Activated T-helper 2 cell treated with anti-CD3 and anti-CD28 coated beads, Interferon-gamma antibody, Interleukin-2, Interleukin-4, amounts not matched to agents 10 μg/mL and 5 μg/mL and 100 μg/mL, durations not matched to agents 14 hours and 24 hours and 36 hours (primary cell): ENCODE data around the gene FAM177B. TPM values are rescaled to one million over a fixed set of nuclear protein-coding genes. Genes with fewer than 3 reads are reported as not detected.
"Not testable (repeated sequence)": the region's sequence is repeated elsewhere in the genome, so short reads cannot be mapped to it uniquely, and the experiment has no call there.

Experiments used
- DNase-seq: peaks from one replicate; pipeline ENCODE4 v3.0.0; 2021; ENCODE audit warnings: low spot score
- H3K27ac Mint-ChIP-seq: one replicate; pipeline ENCODE4 v1.8.0; 2021; ENCODE audit warnings: mixed read lengths
- H3K27me3 Mint-ChIP-seq: one replicate; pipeline ENCODE4 v1.8.0; 2021; ENCODE audit warnings: low read depth, mixed read lengths
- H3K36me3 Mint-ChIP-seq: one replicate; pipeline ENCODE4 v1.8.0; 2021; ENCODE audit warnings: low read depth, mixed read lengths
- H3K4me1 Mint-ChIP-seq: one replicate; pipeline ENCODE4 v1.8.0; 2021; ENCODE audit warnings: low read depth, mixed read lengths
- H3K4me3 Mint-ChIP-seq: one replicate; pipeline ENCODE4 v1.8.0; 2021; ENCODE audit warnings: low read depth, mild to moderate bottlenecking, moderate library complexity, mixed read lengths
- H3K9me3 Mint-ChIP-seq: one replicate; pipeline ENCODE4 v1.8.0; 2021; ENCODE audit warnings: mixed read lengths
- intact Hi-C: fragments of 100-400 bp; cut with micrococcal nuclease; formaldehyde crosslinking; loops from one replicate; pipeline ENCODE4 v1.15.1; 2023
- total RNA-seq: library from RNA; stranded (reverse); gene quantifications from 2 replicates; pipeline ENCODE4 v1.2.3, GENCODE V29; 2022

FAM177B gene
- total RNA-seq, 1 donor from 2014 or later, result not detected

DNA sequence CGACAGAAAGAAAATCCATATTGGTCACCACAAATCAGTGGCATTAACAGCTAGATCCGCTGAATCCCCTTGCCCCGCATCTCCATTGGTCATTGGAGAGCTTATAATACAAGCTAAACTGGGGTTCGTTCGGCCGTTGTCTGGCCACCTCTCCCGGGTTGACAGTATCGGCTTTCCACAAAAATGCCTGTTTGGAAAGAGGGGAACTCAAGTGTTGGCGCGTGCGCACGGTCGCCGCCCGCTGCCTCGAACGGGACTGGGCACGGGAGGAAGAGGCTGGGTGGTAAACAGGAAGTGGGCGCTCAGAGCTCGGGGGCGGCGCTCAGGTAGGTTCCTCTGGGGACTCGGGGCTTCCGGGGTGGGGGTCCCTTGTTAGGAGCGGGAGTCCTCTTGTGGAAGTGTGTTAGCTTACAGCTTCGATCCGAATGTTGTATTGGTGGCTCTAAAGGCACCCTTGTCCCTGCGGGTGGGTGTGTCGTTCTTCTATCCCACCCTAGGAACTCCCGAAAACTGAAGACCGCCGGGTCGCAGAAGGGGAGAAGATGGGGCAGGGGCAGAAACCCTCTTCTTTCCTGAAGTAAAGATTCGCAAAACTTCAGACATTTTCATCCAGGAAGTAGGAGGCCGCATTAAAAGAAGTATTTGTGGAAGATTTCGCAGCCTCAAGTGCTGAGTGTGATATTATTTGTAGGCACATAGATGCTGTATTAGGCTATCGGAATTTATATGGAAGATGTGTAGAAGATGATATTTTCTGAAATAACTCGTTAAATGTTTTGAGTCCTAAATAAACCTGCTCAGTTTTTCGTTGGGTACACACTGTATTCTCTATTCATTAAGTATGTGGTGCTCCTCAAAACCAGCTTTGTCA is 23.7 kb upstream of the FAM177B start:
- peaks cover 30% of the 10 kb centered on the region for H3K4me1 Mint-ChIP-seq

DNA sequence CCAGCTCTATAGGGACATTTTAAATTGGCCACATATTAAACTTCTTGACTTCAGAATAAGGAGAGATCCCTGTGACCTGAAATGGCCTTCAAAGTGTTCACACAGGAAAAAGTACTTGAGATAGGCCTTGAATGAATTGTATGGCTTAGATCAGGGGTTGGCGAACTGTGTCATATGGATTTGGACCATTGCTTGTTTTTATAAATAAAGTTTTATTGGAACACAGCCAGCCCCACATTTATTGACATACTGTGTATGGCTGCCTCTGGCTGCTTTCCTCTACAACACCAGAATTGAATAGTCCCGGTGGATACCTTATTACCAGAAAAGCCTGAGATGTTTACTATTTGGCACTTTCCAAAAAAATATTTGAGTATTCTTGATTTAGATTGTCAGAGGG is 20.6 kb upstream of the FAM177B start:
- H3K4me1 Mint-ChIP-seq, result peaks cover 13% of the 10 kb centered on the region
- H3K4me3 Mint-ChIP-seq, result no peak overlapping the region
- no peak overlapping the region for H3K27ac Mint-ChIP-seq
- no peaks in the 10 kb centered on the region for H3K9me3 Mint-ChIP-seq
- peaks cover 56% of the 10 kb centered on the region for H3K36me3 Mint-ChIP-seq
- intact Hi-C loops, result no loop called here
- no peak for DNase-seq
- H3K27me3 Mint-ChIP-seq, result no peaks in the 10 kb centered on the region

More for the DNA sequence above, 23.7 kb upstream of the FAM177B start:
- H3K9me3 Mint-ChIP-seq, result no peaks in the 10 kb centered on the region
- intact Hi-C loops, result loop anchor here (1.0 to 5.0 kb wide), 4 partner anchors 60 to 184 kb away; partner anchors contain the start of genes MIA3 and TAF1A
- peak overlapping the region; percentile 99 for H3K4me3 Mint-ChIP-seq
- peaks cover 53% of the 10 kb centered on the region for H3K36me3 Mint-ChIP-seq
- H3K27ac Mint-ChIP-seq, result peak overlapping the region; percentile 97
- no peaks in the 10 kb centered on the region for H3K27me3 Mint-ChIP-seq
- DNase-seq, result peak; percentile 81

DNA sequence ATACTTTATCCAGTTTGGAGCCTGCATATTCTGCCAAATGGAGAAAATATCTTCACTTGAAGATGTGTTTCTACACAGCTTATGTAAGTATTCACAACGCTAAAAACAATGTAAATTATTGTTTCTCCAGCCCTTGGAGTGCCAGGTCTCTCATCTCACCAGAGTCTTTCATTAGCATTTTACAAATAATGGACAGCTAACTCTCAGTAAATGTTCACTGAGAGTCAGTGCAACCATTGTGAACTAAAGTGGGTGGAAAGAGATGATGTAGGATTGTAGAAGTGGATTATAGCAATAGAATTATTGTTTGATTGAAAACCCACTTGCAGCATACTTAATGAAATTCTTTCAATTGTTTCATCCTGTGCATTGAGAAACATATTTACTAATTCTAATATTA is 8.3 kb upstream of the FAM177B start:
- intact Hi-C loops, result no loop called here
- no peak for DNase-seq
- Mint-ChIP-seq H3K36me3 (peaks cover 83% of the 10 kb centered on the region), H3K9me3 (no peaks in the 10 kb centered on the region), H3K27ac (no peak overlapping the region), H3K27me3 (no peaks in the 10 kb centered on the region), H3K4me1 (peaks cover 14% of the 10 kb centered on the region), H3K4me3 (no peak overlapping the region)

DNA sequence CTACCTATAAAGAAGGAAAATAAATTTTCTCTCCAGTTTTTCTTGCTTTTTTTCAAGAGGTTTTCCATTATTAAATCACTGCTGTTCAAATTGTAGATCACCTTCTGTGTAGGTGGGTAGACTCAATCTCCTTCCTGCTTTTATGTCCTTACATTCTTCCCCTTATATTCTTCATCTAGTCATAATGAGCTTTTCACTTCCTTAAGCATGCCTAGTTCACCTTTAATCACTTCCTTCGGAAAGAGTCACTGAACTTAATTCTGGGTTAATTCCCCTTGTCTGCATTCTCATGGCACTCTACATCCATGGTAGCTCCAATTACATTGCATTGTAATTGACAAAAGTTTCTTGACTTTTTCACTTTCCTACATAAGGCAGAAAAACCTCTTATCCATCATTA is 6.1 kb upstream of the FAM177B start:
- intact Hi-C loops, result loop anchor here (5.0 kb wide), 1 partner anchor 979 kb away; no protein-coding TSS in a partner anchor
- peaks cover 74% of the 10 kb centered on the region for H3K36me3 Mint-ChIP-seq
- no peak overlapping the region for H3K4me3 Mint-ChIP-seq
- no peaks in the 10 kb centered on the region for H3K9me3 Mint-ChIP-seq
- DNase-seq, result no peak
- no peak overlapping the region for H3K27ac Mint-ChIP-seq
- H3K27me3 Mint-ChIP-seq, result no peaks in the 10 kb centered on the region
- peaks cover 14% of the 10 kb centered on the region for H3K4me1 Mint-ChIP-seq

DNA sequence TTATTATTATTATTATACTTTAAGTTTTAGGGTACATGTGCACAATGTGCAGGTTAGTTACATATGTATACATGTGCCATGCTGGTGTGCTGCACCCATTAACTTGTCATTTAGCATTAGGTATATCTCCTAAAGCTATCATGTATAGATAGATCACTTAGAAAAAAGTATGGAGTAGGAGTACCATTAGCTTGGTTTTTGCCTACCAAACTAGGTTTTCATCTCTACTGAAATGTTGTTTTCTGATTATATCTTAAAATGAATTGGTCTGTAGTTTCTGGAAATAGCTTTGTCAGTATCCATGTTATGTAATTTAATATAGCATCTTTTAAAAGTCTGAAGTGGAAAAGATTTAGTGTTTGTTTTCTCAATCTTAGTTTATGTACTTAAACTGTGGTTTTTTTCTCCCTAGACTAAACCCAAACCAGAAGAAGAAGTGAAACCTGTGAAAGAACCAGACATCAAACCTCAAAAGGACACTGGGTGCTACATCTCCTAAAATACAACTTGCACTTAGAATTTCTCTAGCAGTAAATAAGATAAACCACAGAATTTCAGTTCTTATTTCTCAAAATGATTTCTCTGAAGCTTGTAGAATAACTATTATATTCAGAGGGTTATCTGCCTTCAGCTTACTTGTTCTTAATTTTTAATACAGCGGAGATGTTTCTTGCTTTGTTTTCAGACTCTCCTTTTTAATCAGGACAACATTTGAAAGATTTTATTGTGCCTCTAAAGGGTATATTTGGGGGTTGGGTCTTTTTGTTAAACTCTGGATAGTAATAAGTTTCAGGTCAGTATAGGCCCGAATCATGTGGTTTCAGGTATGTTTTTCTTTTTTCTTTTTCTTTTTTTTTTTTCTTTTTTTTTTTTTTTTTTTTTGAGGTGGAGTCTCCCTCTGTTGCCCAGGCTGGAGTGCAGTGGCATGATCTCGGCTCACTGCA is 4.5 kb upstream of the FAM177B start:
- intact Hi-C loops, result loop anchor here (5.0 kb wide), 1 partner anchor 980 kb away; no protein-coding TSS in a partner anchor
- no peaks in the 10 kb centered on the region for H3K27me3 Mint-ChIP-seq
- peaks cover 64% of the 10 kb centered on the region for H3K36me3 Mint-ChIP-seq
- H3K4me1 Mint-ChIP-seq, result peaks cover 14% of the 10 kb centered on the region
- no peak overlapping the region for H3K4me3 Mint-ChIP-seq
- no peaks in the 10 kb centered on the region for H3K9me3 Mint-ChIP-seq
- DNase-seq, result no peak
- peak overlapping the region; percentile 2 for H3K27ac Mint-ChIP-seq

DNA sequence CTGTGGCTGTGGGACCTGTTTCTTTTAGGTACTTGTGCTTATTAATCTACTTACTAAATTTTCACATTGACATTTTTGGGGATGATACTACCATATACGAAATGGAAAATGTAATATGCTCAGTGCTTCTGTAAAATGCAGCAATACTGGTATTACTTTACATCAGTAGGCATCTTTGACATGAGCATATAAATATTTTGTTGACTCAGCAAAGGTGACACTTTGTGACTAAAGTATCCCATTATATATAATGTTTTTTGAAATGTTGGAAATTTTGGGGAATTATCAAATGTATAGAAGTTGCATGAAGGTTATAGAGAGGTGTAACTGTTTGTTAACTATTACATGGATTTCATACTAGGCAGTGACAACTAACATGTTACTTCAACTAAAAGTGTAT is 2.3 kb upstream of the FAM177B start:
- intact Hi-C loops, result loop anchor here (5.0 kb wide), 2 partner anchors 348 to 982 kb away; no protein-coding TSS in a partner anchor
- Mint-ChIP-seq H3K9me3 (no peaks in the 10 kb centered on the region), H3K27ac (no peak overlapping the region), H3K4me3 (no peak overlapping the region), H3K27me3 (no peaks in the 10 kb centered on the region), H3K36me3 (peaks cover 45% of the 10 kb centered on the region), H3K4me1 (peaks cover 14% of the 10 kb centered on the region)
- DNase-seq, result no peak

DNA sequence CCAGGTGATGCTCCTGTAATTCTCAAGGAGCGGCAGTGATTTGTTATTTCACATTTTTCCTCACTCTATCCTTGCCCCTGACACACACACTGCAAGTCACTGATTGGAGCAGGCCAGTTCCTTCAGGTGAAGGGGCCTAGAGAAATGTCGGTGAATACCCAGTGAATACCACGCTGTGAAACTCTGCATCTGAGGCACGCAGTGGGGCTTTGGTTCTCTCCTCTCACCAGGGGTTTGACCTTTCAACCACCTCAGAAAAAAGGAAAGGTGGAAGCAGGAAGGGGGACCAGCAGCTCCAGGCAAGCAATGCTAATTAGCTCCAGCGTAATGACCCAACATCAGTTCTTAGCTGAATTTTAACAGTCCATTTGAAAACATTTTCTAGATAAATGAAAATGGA is 532 bp upstream of the FAM177B start:
- Mint-ChIP-seq H3K27me3 (no peaks in the 10 kb centered on the region), H3K9me3 (no peaks in the 10 kb centered on the region)
- no peak for DNase-seq

DNA sequence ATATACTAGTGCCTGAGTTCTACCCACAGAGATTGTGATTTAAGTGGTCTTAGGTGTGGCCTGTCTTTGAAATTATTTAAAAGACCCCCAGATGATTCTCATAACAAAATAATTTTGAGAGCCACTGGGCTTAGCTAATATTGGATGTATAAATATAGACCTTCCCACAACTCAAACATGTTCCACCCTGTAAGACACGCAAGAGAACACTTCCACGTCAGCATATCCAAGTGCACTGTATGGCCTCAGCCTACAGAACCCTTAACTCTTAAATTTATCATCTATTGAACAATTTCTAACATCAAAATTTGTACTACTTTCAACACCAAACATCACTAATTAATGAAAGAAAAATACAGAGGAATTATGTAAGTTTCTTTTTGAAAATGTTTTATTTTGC is 2.5 kb downstream of the FAM177B start:
- H3K9me3 Mint-ChIP-seq, result no peaks in the 10 kb centered on the region
- intact Hi-C loops, result loop anchor here (5.0 kb wide), 1 partner anchor 343 kb away; no protein-coding TSS in a partner anchor
- DNase-seq, result no peak

More for the DNA sequence above, 532 bp upstream of the FAM177B start:
- intact Hi-C loops, result loop anchor here (5.0 kb wide), 1 partner anchor 346 kb away; no protein-coding TSS in a partner anchor
- H3K27ac Mint-ChIP-seq, result no peak overlapping the region
- peaks cover 10% of the 10 kb centered on the region for H3K4me1 Mint-ChIP-seq
- no peak overlapping the region for H3K4me3 Mint-ChIP-seq
- H3K36me3 Mint-ChIP-seq, result peaks cover 27% of the 10 kb centered on the region

DNA sequence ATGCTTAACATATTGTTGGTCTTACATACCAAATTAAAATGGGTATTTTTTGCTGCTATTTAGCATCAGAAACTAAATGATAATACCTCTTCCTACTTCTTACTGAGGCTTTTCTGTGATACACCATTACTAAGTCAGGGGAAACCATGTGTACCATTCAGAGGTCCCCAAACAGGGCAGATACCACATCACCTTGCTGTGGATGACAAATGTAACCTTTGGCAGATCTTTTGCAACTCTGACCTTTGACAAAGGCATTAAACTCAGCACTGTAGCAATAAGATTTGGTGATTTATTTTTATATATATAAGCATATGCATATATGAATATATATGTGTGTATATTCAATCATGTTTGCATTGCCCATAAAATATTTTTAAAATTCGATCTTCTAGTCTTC is 2.9 kb downstream of the FAM177B start:
- DNase-seq, result no peak
- H3K4me3 Mint-ChIP-seq, result no peak overlapping the region
- no peaks in the 10 kb centered on the region for H3K4me1 Mint-ChIP-seq
- H3K9me3 Mint-ChIP-seq, result no peaks in the 10 kb centered on the region
- H3K36me3 Mint-ChIP-seq, result peaks cover 4% of the 10 kb centered on the region
- no peaks in the 10 kb centered on the region for H3K27me3 Mint-ChIP-seq
- H3K27ac Mint-ChIP-seq, result no peak overlapping the region
- intact Hi-C loops, result loop anchor here (5.0 kb wide), 1 partner anchor 342 kb away; no protein-coding TSS in a partner anchor

More for the DNA sequence above, 2.5 kb downstream of the FAM177B start:
- no peak overlapping the region for H3K4me3 Mint-ChIP-seq
- H3K27me3 Mint-ChIP-seq, result no peaks in the 10 kb centered on the region
- H3K27ac Mint-ChIP-seq, result no peak overlapping the region
- no peaks in the 10 kb centered on the region for H3K4me1 Mint-ChIP-seq
- H3K36me3 Mint-ChIP-seq, result peaks cover 7% of the 10 kb centered on the region

DNA sequence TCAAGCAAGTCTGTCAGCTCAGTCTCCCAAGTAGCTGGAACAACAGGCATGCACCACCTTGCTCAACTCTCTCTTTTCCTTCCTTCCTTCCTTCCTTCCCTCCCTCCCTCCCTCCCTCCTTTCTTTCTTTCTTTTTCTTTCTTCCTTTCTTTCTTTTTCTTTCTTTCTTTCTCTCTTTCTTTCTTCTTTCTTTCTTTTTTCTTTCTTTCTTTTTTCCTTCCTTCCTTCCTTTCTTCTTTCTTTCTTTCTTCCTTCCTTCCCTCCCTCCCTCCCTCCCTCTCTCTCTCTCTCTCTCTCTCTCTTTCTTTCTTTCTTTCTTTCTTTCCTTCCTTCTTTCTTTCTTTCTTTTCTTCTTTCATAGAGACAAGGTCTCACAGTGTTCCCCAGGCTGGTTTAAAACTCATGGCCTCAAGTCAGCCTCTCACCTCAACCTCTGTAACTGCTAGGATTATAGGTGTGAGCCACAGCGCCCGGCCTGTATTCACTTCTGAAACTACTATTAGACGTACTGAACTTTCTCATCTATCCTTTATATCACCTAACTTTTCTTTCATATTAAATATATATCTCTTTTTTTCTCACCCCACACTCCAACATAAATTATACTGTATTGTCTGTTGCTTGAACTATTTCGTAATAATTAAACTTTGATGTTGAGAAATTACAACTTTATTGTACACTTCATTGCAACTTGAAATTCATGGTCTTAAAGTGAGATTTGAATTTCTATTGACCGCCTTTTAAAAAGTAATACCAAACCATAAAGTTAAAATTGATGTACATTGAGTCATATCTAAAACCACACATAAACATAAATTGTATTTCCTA is 4.8 kb downstream of the FAM177B start:
- intact Hi-C loops, H3K9me3 Mint-ChIP-seq, H3K4me3 Mint-ChIP-seq, H3K36me3 Mint-ChIP-seq, H3K4me1 Mint-ChIP-seq, DNase-seq, H3K27me3 Mint-ChIP-seq, H3K27ac Mint-ChIP-seq: not testable (repeated sequence)

DNA sequence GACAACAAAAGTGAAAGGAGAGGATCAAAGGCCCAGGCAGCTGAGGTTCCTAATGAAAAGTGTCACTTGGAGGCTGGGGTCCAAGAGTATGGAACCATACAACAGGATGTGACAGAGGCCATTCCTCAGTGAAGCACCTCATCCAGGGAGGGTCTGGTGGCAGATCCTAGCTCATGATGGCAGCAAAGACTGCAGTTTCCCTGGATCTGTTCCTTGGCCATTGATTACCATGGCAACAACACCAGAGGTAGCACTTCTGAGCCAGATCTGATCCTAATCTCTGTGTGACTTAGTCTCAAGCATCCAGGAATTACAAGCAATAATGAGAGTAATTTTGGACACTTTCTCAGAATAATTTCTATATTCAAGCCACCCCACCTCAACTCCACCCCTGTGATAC is 12.9 kb downstream of the FAM177B start:
- Mint-ChIP-seq H3K9me3 (no peaks in the 10 kb centered on the region), H3K36me3 (no peaks in the 10 kb centered on the region), H3K4me3 (no peak overlapping the region), H3K27me3 (peaks cover 18% of the 10 kb centered on the region), H3K27ac (no peak overlapping the region), H3K4me1 (no peaks in the 10 kb centered on the region)
- intact Hi-C loops, result no loop called here
- no peak for DNase-seq

DNA sequence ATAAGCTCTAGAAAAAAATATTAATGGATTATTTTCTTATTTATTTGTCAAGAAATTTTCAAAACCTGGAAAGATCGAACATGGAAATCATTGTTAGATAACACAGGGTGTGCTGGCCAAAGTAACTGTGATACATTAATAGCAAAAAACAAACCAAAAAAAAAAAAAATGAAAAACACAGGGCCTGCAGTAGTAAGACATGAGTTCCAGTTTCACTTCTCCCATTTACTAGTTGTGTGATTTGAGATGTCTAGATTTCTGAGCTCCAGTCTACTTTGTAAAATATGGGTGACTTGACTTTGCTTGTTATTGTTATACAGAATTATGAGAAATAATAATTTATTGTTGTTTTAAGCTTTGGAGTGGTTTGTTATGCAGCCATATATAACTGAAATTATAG is 13.6 kb downstream of the FAM177B start:
- intact Hi-C loops, result no loop called here
- Mint-ChIP-seq H3K27ac (no peak overlapping the region), H3K36me3 (no peaks in the 10 kb centered on the region), H3K9me3 (no peaks in the 10 kb centered on the region), H3K27me3 (peaks cover 19% of the 10 kb centered on the region), H3K4me3 (no peak overlapping the region), H3K4me1 (no peaks in the 10 kb centered on the region)
- no peak for DNase-seq
